MM.1S (cell line): ENCODE data around the gene KLRC4.

Experiments used
- DNase-seq: peaks from one replicate; pipeline ENCODE4 v3.0.0-alpha.2; 2015
- H2AFZ ChIP-seq: fragments of 300-600 bp; sonication (generic); 2 replicates; pipeline ENCODE4 v1.6.0; 2016; ENCODE audit warnings: antibody characterized with exemption, low read length
- H3F3A ChIP-seq: fragments of 300-600 bp; sonication (generic); 2 replicates; pipeline ENCODE4 v1.6.1; 2016; ENCODE audit warnings: mild to moderate bottlenecking, antibody characterized with exemption, low read length, moderate library complexity, mixed read lengths; ENCODE audit not compliant: insufficient read depth
- H3K27ac ChIP-seq: fragments of 300-600 bp; sonication (generic); 2 replicates; pipeline ENCODE4 v1.5.1; 2016; ENCODE audit warnings: mild to moderate bottlenecking, low read length
- H3K27me3 ChIP-seq: fragments of 300-600 bp; sonication (generic); replicated peaks from 2 replicates; pipeline ENCODE4 v1.6.0; 2016; ENCODE audit warnings: low read length; ENCODE audit not compliant: insufficient read depth
- H3K36me3 ChIP-seq: fragments of 300-600 bp; sonication (generic); replicated peaks from 2 replicates; pipeline ENCODE4 v1.6.1; 2016; ENCODE audit warnings: mild to moderate bottlenecking, low read length, mixed read lengths; ENCODE audit not compliant: insufficient read depth
- H3K4me1 ChIP-seq: fragments of 300-600 bp; sonication (generic); 2 replicates; pipeline ENCODE4 v1.6.1; 2016; ENCODE audit warnings: low read length, mixed read lengths
- H3K4me2 ChIP-seq: fragments of 300-600 bp; sonication (generic); 2 replicates; pipeline ENCODE4 v1.6.0; 2016; ENCODE audit warnings: low read depth, low read length
- H3K4me3 ChIP-seq: fragments of 300-600 bp; sonication (generic); 2 replicates; pipeline ENCODE4 v1.5.1; 2016; ENCODE audit warnings: low read length, mixed read lengths
- H3K79me2 ChIP-seq: fragments of 300-600 bp; sonication (generic); 2 replicates; pipeline ENCODE4 v1.6.1; 2016; ENCODE audit warnings: mixed run types, low read length, mixed read lengths
- H3K9ac ChIP-seq: fragments of 300-600 bp; sonication (generic); 2 replicates; pipeline ENCODE4 v1.6.1; 2016; ENCODE audit warnings: low read length, mixed read lengths
- H3K9me2 ChIP-seq: fragments of 300-600 bp; sonication (generic); replicated peaks from 2 replicates; pipeline ENCODE4 v1.6.1; 2016; ENCODE audit warnings: mild to moderate bottlenecking, low read length, mixed read lengths; ENCODE audit not compliant: insufficient read depth
- H3K9me3 ChIP-seq: fragments of 300-600 bp; sonication (generic); replicated peaks from 2 replicates; pipeline ENCODE4 v1.6.1; 2016; ENCODE audit warnings: mild to moderate bottlenecking, low read length, mixed read lengths; ENCODE audit not compliant: insufficient read depth
- H4K20me1 ChIP-seq: fragments of 300-600 bp; sonication (generic); 2 replicates; pipeline ENCODE4 v1.6.1; 2016; ENCODE audit warnings: mild to moderate bottlenecking, low read length, moderate library complexity, mixed read lengths; ENCODE audit not compliant: insufficient read depth
- EZH2 ChIP-seq: fragments of 300-600 bp; sonication (generic); optimal IDR thresholded peaks from 2 replicates; pipeline ENCODE3; 2017; ENCODE audit warnings: low read depth, mild to moderate bottlenecking, antibody characterized with exemption, low read length, mixed read lengths
- EZH2phosphoT487 ChIP-seq: fragments of 300-600 bp; sonication (generic); IDR thresholded peaks from 2 replicates; pipeline ENCODE4 v1.6.1; 2018; ENCODE audit warnings: antibody characterized with exemption, low read length
- TF ChIP-seq, protein P1 (sequence below): fragments of 300-600 bp; sonication (generic); IDR thresholded peaks from 2 replicates; pipeline ENCODE4 v1.5.1; 2016; ENCODE audit warnings: antibody characterized with exemption, low read length, mixed read lengths

KLRC4 gene

GRCh38 chr12:10361622-10362021, 47.9 kb downstream of the KLRC4 start:
- Histone ChIP-seq H3K79me2 (no peaks in the 10 kb centered on the region), H3K4me2 (no peak overlapping the region), H3K27ac (no peak overlapping the region), H3F3A (no peaks in the 10 kb centered on the region), H3K4me1 (0 out of 2 replicates have a peak, but pooled peaks cover 4% of the 10 kb centered on the region), H3K4me3 (no peak overlapping the region), H2AFZ (no peak overlapping the region), H3K36me3 (no peaks in the 10 kb centered on the region), H3K9ac (no peak overlapping the region), H3K9me2 (no peaks in the 10 kb centered on the region), H3K27me3 (peaks cover 82% of the 10 kb centered on the region), H4K20me1 (peaks cover 4% of the 10 kb centered on the region), H3K9me3 (no peaks in the 10 kb centered on the region)
- DNase-seq, result no peak
- TF ChIP-seq EZH2 (no peak), EZH2phosphoT487 (no peak)
- TF ChIP-seq, protein P1, sequence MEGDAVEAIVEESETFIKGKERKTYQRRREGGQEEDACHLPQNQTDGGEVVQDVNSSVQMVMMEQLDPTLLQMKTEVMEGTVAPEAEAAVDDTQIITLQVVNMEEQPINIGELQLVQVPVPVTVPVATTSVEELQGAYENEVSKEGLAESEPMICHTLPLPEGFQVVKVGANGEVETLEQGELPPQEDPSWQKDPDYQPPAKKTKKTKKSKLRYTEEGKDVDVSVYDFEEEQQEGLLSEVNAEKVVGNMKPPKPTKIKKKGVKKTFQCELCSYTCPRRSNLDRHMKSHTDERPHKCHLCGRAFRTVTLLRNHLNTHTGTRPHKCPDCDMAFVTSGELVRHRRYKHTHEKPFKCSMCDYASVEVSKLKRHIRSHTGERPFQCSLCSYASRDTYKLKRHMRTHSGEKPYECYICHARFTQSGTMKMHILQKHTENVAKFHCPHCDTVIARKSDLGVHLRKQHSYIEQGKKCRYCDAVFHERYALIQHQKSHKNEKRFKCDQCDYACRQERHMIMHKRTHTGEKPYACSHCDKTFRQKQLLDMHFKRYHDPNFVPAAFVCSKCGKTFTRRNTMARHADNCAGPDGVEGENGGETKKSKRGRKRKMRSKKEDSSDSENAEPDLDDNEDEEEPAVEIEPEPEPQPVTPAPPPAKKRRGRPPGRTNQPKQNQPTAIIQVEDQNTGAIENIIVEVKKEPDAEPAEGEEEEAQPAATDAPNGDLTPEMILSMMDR, result no peak

DNA sequence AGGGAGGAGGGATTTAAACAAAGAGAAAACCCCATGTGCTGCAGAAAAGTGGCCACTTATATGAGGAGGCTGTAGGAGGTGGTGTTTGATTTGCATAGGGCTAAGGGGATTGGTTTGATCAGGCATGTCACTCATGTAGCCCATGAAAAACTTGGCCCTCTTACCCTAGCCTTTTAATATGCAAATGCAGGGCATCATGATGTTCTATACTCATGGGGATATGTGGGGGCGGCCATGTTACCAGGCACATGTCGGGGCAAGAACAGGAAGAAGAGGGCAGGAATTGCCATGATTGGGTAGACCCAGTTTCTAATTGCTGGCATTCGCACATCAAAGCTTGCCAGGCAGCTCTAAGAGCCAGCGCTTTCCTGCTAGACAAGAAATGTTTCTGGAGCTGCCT, 48.5 kb downstream of the KLRC4 start:
- Histone ChIP-seq H2AFZ (no peak overlapping the region), H4K20me1 (peaks cover 4% of the 10 kb centered on the region), H3K9me3 (no peaks in the 10 kb centered on the region), H3K9me2 (no peaks in the 10 kb centered on the region), H3K27me3 (peaks cover 76% of the 10 kb centered on the region), H3K36me3 (no peaks in the 10 kb centered on the region), H3K4me1 (0 out of 2 replicates have a peak, but pooled peaks cover 4% of the 10 kb centered on the region), H3K79me2 (no peaks in the 10 kb centered on the region), H3K4me2 (no peak overlapping the region), H3K27ac (no peak overlapping the region), H3F3A (no peaks in the 10 kb centered on the region), H3K4me3 (no peak overlapping the region), H3K9ac (no peak overlapping the region)
- no peak for DNase-seq
- no peak for TF ChIP-seq EZH2
- TF ChIP-seq, protein P1, result no peak
- no peak for TF ChIP-seq EZH2phosphoT487

DNA sequence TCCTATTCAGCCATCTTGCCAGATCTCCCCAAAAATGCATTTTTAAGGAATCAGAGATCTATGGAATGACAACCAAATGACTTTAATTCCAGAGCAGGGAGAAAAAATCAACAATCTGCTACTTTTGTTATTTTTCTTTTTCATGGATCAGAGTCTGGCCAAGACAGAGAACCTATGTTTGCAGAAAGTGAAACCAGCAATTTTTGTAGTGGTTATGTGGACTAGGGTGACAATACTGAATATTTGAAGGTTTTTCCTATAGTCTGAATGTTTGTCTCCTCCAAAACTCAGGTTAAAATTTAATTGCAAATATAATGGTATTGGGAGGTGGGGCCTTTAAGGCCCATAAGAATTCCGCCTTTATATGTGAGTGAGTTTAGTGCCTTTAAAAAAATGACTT, 50.6 kb downstream of the KLRC4 start:
- H3F3A ChIP-seq, result no peaks in the 10 kb centered on the region
- H3K27me3 ChIP-seq, result peaks cover 64% of the 10 kb centered on the region
- H3K4me2 ChIP-seq, result no peak overlapping the region
- no peak overlapping the region for H3K4me3 ChIP-seq
- 0 out of 2 replicates have a peak, but pooled peaks cover under 1% of the 10 kb centered on the region for H3K4me1 ChIP-seq
- no peaks in the 10 kb centered on the region for H3K9me3 ChIP-seq
- H2AFZ ChIP-seq, result no peak overlapping the region
- H3K27ac ChIP-seq, result no peak overlapping the region
- no peak for TF ChIP-seq EZH2
- TF ChIP-seq, protein P1, result no peak
- no peak for TF ChIP-seq EZH2phosphoT487
- H3K36me3 ChIP-seq, result no peaks in the 10 kb centered on the region
- peaks cover 4% of the 10 kb centered on the region for H4K20me1 ChIP-seq
- H3K9ac ChIP-seq, result no peak overlapping the region
- DNase-seq, result no peak
- no peaks in the 10 kb centered on the region for H3K9me2 ChIP-seq
- no peaks in the 10 kb centered on the region for H3K79me2 ChIP-seq

GRCh38 chr12:10358131-10358530, 51.4 kb downstream of the KLRC4 start:
- Histone ChIP-seq H3K27ac (no peak overlapping the region), H3K79me2 (no peaks in the 10 kb centered on the region), H3K4me3 (no peak overlapping the region), H2AFZ (no peak overlapping the region), H3K4me1 (no peaks in the 10 kb centered on the region), H3K36me3 (no peaks in the 10 kb centered on the region), H3K9ac (no peak overlapping the region), H3K4me2 (no peak overlapping the region), H4K20me1 (no peaks in the 10 kb centered on the region), H3K9me3 (no peaks in the 10 kb centered on the region), H3K9me2 (no peaks in the 10 kb centered on the region), H3F3A (no peaks in the 10 kb centered on the region), H3K27me3 (peaks cover 55% of the 10 kb centered on the region)
- no peak for TF ChIP-seq EZH2phosphoT487
- no peak for TF ChIP-seq EZH2
- TF ChIP-seq, protein P1, result no peak
- DNase-seq, result no peak
